Endothelial cell of umbilical vein (primary cell): Measurements from ENCODE around the gene SLC22A8. TPM values are rescaled to one million over a fixed set of nuclear protein-coding genes. Genes with fewer than 3 reads are reported as not detected.

Source experiments
- BruUV-seq: library from RNA; stranded (reverse); fragments of 400-500 nt; replicated peaks from 2 replicates; lab custom pipeline; 2021; lab: Mats Ljungman, UMichigan
- CTCF ChIA-PET: fragments of 300-600, 350-600 bp; sonication (Branson Sonifier 250); formaldehyde crosslinking; loops from one replicate; lab custom pipeline; 2021; ENCODE audit warnings: antibody characterized with exemption, inconsistent platforms; lab: Charles Lee
- POLR2A ChIA-PET: fragments of 300-600, 350-600 bp; sonication (Branson Sonifier 250); formaldehyde crosslinking; loops from one replicate; lab custom pipeline; 2021; ENCODE audit warnings: antibody characterized with exemption, inconsistent platforms; lab: Charles Lee
- DNase-seq: peaks from one replicate; pipeline ENCODE4 v3.0.0-alpha.2; 2011; ENCODE audit warnings: low read depth, low spot score
- FAIRE-seq: peaks from 2 replicates; lab custom pipeline; 2011; peaks lifted over from hg19 to GRCh38; lab: Jason Lieb, UNC
- H2AFZ ChIP-seq: 2 replicates; pipeline ENCODE4 v1.6.0; 2012; ENCODE audit warnings: low read depth, low read length, control low read depth, inconsistent platforms
- H3K27ac ChIP-seq: 2 replicates; pipeline ENCODE4 v1.5.1; 2011; ENCODE audit warnings: low read depth, mild to moderate bottlenecking, control low read depth, low read length, moderate library complexity; ENCODE audit not compliant: insufficient read depth
- H3K27me3 ChIP-seq, 2 experiments: 2 replicates each; pipeline versions ENCODE4 v1.6.0 to v1.6.1; 2011; ENCODE audit warnings: low read length in 2 of 2, mixed read lengths in 1 of 2; ENCODE audit not compliant: control insufficient read depth in 2 of 2, insufficient read depth in 2 of 2
- H3K36me3 ChIP-seq, 2 experiments: 2 replicates in 1 of 2; 3 replicates in 1 of 2; pipeline ENCODE4 v1.5.1; 2011; ENCODE audit warnings: low read length in 2 of 2, mild to moderate bottlenecking in 1 of 2, moderate library complexity in 1 of 2; ENCODE audit not compliant: control insufficient read depth in 2 of 2, insufficient read depth in 2 of 2; ENCODE audit errors: extremely low read depth in 1 of 2
- H3K4me1 ChIP-seq: 3 replicates; pipeline ENCODE4 v1.5.1; 2011; ENCODE audit warnings: mild to moderate bottlenecking, low read length; ENCODE audit not compliant: control insufficient read depth, insufficient read depth; ENCODE audit errors: extremely low read depth
- H3K4me2 ChIP-seq: 2 replicates; pipeline ENCODE4 v1.6.1; 2011; ENCODE audit warnings: low read length, control low read depth, mixed read lengths; ENCODE audit not compliant: insufficient read depth
- H3K4me3 ChIP-seq, 3 experiments: fragments of 200-600 bp in 1 of 3; sonication (generic), shearing (Covaris generic) in 1 of 3; replicated peaks in 1 of 3; 2 replicates each; pipeline ENCODE4 v1.5.1; 2011 to 2016; ENCODE audit warnings: control low read depth in 3 of 3, low read length in 3 of 3, mild to moderate bottlenecking in 2 of 3, inconsistent platforms in 1 of 3, low read depth in 1 of 3, moderate library complexity in 1 of 3; ENCODE audit not compliant: insufficient read depth in 1 of 3
- H3K79me2 ChIP-seq: 2 replicates; pipeline ENCODE4 v1.6.0; 2012; ENCODE audit warnings: low read length, inconsistent platforms; ENCODE audit not compliant: control insufficient read depth, insufficient read depth
- H3K9ac ChIP-seq: replicated peaks from 2 replicates; pipeline ENCODE3; 2011; ENCODE audit warnings: low read length, control low read depth; ENCODE audit not compliant: insufficient read depth; ENCODE audit errors: extremely low read depth
- H3K9me1 ChIP-seq: replicated peaks from 3 replicates; pipeline ENCODE4 v1.6.0; 2011; ENCODE audit warnings: mild to moderate bottlenecking, low read length; ENCODE audit not compliant: control insufficient read depth, insufficient read depth; ENCODE audit errors: extremely low read depth
- H3K9me3 ChIP-seq: replicated peaks from 2 replicates; pipeline ENCODE4 v1.5.1; 2012; ENCODE audit warnings: low read length, inconsistent platforms; ENCODE audit not compliant: control insufficient read depth, insufficient read depth
- H4K20me1 ChIP-seq: replicated peaks from 2 replicates; pipeline ENCODE3; 2011; ENCODE audit warnings: mild to moderate bottlenecking, low read length; ENCODE audit not compliant: control insufficient read depth, insufficient read depth; ENCODE audit errors: extremely low read depth
- EZH2 ChIP-seq: IDR thresholded peaks from 2 replicates; pipeline ENCODE4 v1.6.1; 2012; ENCODE audit warnings: borderline replicate concordance, low read depth, mild to moderate bottlenecking, moderate library complexity, low read length, inconsistent platforms; ENCODE audit not compliant: severe bottlenecking
- FOS ChIP-seq: IDR thresholded peaks from 2 replicates; pipeline ENCODE4 v1.6.1; 2011; ENCODE audit warnings: mild to moderate bottlenecking, low read length, moderate library complexity, borderline replicate concordance; ENCODE audit not compliant: insufficient read depth
- GATA2 ChIP-seq: IDR thresholded peaks from 2 replicates; pipeline ENCODE4 v1.7.0; 2011; ENCODE audit warnings: low read depth, mild to moderate bottlenecking, moderate library complexity, mixed read lengths, low read length; ENCODE audit not compliant: insufficient read length, insufficient read depth
- JUN ChIP-seq: IDR thresholded peaks from 2 replicates; pipeline ENCODE4 v1.6.1; 2011; ENCODE audit warnings: borderline replicate concordance, low read depth; ENCODE audit not compliant: insufficient read length, insufficient read depth
- MYC ChIP-seq: IDR thresholded peaks from one replicate; pipeline ENCODE4 v1.6.1; 2011; ENCODE audit warnings: mild to moderate bottlenecking, low read depth, low read length
- POLR2A ChIP-seq: IDR thresholded peaks from 2 replicates; pipeline ENCODE4 v1.6.1; 2012; ENCODE audit warnings: low read depth, mild to moderate bottlenecking, control low read depth, low read length
- POLR2AphosphoS5 ChIP-seq: IDR thresholded peaks from 2 replicates; pipeline ENCODE4 v1.6.1; 2012; ENCODE audit warnings: low read depth, mild to moderate bottlenecking, control low read depth, low read length, moderate library complexity; ENCODE audit not compliant: insufficient read depth
- dilution Hi-C: fragments of 300-500 bp; cut with MboI; formaldehyde crosslinking; loops from one replicate; pipeline ENCODE4 v1.15.0; 2019; ENCODE audit warnings: low sequenced_read_pairs; ENCODE audit not compliant: extremely low pct_ligation_motif_present
- intact Hi-C: fragments of 100-400 bp; cut with micrococcal nuclease; formaldehyde crosslinking; loops from one replicate; pipeline ENCODE4 v1.10.0; 2022
- polyA plus RNA-seq, 4 experiments: library from polyadenylated mRNA; depleted of rRNA in 3 of 4; stranded (reverse) in 3 of 4; unstranded in 1 of 4; fragments of >200 nt; gene quantifications; 2 replicates each; pipeline versions ENCODE4 v1.2.1 to v1.2.3, GENCODE V29; 2011 to 2012; ENCODE audit warnings: missing spikeins in 1 of 4
- total RNA-seq: library from RNA; stranded (reverse); gene quantifications from 2 replicates; pipeline ENCODE4 v1.2.3, GENCODE V29; 2021
- TF ChIP-seq, protein P1 (sequence below), 2 donors: IDR thresholded peaks; 1 replicate in 1 of 2; 2 replicates in 1 of 2; pipeline ENCODE4 v1.5.1; 2011; ENCODE audit warnings: low read length in 2 of 2, mild to moderate bottlenecking in 2 of 2, moderate library complexity in 2 of 2, control low read depth in 1 of 2, inconsistent platforms in 1 of 2, low read depth in 1 of 2; ENCODE audit not compliant: insufficient read depth in 1 of 2; ENCODE audit errors: extremely low read depth in 1 of 2
- TF ChIP-seq, protein P2 (sequence below): IDR thresholded peaks from 2 replicates; pipeline ENCODE4 v1.6.1; 2011; ENCODE audit not compliant: insufficient read depth, insufficient read length

The SLC22A8 gene
- total and polyA plus RNA-seq, 2 donors (not counting 3 experiments of a cell fraction or from before 2014, with no cell fraction given): not detected

DNA sequence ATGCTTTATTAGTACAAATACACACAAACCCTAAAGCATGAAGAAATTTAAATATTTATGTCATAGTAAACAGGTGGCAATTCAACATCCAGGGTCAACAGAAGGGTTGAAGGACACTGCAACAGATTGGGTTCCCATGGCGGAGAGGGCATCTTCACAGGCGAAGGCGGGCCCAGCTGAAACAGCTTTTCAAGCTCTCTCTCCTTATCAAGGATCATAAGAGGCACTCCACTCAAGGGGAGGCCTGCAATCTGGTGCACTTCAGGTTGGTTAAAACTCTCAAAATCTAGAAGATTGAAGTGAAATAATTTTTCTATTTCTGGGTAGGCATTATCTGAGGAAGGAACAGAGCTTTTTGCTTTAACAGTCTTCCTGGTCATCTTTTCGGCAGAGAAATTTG is 16.8 kb upstream of the SLC22A8 start:
- POLR2A ChIA-PET: no interaction called here
- H3K79me2 ChIP-seq: no peaks in the 10 kb centered on the region
- no peaks in the 10 kb centered on the region for H4K20me1 ChIP-seq
- CTCF ChIA-PET: interaction anchor here (1.3 to 4.5 kb wide), 3 partner anchors 9 to 128 kb away, joined by 4 to 56 read pairs (median 7); no protein-coding TSS in a partner anchor
- BruUV-seq: no TSS peak
- H2AFZ ChIP-seq: no peak overlapping the region
- H3K27ac ChIP-seq: no peak overlapping the region
- H3K27me3 ChIP-seq: peaks cover 9 to 11% of the 10 kb centered on the region in 2 experiments
- H3K4me1 ChIP-seq: no peaks in the 10 kb centered on the region
- no peaks in the 10 kb centered on the region for H3K9me3 ChIP-seq
- TF ChIP-seq EZH2 (no peak), JUN (no peak), FOS (no peak), POLR2A (no peak), GATA2 (no peak), MYC (no peak), POLR2AphosphoS5 (no peak)
- TF ChIP-seq, protein P1, sequence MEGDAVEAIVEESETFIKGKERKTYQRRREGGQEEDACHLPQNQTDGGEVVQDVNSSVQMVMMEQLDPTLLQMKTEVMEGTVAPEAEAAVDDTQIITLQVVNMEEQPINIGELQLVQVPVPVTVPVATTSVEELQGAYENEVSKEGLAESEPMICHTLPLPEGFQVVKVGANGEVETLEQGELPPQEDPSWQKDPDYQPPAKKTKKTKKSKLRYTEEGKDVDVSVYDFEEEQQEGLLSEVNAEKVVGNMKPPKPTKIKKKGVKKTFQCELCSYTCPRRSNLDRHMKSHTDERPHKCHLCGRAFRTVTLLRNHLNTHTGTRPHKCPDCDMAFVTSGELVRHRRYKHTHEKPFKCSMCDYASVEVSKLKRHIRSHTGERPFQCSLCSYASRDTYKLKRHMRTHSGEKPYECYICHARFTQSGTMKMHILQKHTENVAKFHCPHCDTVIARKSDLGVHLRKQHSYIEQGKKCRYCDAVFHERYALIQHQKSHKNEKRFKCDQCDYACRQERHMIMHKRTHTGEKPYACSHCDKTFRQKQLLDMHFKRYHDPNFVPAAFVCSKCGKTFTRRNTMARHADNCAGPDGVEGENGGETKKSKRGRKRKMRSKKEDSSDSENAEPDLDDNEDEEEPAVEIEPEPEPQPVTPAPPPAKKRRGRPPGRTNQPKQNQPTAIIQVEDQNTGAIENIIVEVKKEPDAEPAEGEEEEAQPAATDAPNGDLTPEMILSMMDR (IDR thresholded peaks at IDR 0.05; ENCODE audit: extremely low read depth in 1 of 2, insufficient read depth in 1 of 2, low read depth in 1 of 2, low read length in 2 of 2): no peak
- TF ChIP-seq, protein P2, sequence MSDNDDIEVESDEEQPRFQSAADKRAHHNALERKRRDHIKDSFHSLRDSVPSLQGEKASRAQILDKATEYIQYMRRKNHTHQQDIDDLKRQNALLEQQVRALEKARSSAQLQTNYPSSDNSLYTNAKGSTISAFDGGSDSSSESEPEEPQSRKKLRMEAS: no peak
- H3K4me2 ChIP-seq: no peak overlapping the region
- H3K9me1 ChIP-seq: no peaks in the 10 kb centered on the region
- no peak overlapping the region for H3K4me3 ChIP-seq
- DNase-seq (no peak), FAIRE-seq (no peak)
- intact Hi-C loops: no loop called here
- no peak overlapping the region for H3K9ac ChIP-seq
- dilution Hi-C loops: no loop called here
- H3K36me3 ChIP-seq: no peaks in the 10 kb centered on the region
